HG02938 (cell line): Measurements from ENCODE around the gene FN3K.
A peak's percentile ranks its signal among the peaks of the same experiment; 100 is the strongest.

Experiments used
- ATAC-seq: cut with Tn5 transposase; IDR thresholded peaks from one replicate; pipeline ENCODE4 v1.9.1; 2021; ENCODE audit warnings: mild to moderate bottlenecking, moderate library complexity; ENCODE audit not compliant: unreplicated experiment

FN3K gene

GRCh38 chr17:82703036-82703745 lies 32.2 kb upstream of the FN3K start:
- ATAC-seq = no peak

DNA sequence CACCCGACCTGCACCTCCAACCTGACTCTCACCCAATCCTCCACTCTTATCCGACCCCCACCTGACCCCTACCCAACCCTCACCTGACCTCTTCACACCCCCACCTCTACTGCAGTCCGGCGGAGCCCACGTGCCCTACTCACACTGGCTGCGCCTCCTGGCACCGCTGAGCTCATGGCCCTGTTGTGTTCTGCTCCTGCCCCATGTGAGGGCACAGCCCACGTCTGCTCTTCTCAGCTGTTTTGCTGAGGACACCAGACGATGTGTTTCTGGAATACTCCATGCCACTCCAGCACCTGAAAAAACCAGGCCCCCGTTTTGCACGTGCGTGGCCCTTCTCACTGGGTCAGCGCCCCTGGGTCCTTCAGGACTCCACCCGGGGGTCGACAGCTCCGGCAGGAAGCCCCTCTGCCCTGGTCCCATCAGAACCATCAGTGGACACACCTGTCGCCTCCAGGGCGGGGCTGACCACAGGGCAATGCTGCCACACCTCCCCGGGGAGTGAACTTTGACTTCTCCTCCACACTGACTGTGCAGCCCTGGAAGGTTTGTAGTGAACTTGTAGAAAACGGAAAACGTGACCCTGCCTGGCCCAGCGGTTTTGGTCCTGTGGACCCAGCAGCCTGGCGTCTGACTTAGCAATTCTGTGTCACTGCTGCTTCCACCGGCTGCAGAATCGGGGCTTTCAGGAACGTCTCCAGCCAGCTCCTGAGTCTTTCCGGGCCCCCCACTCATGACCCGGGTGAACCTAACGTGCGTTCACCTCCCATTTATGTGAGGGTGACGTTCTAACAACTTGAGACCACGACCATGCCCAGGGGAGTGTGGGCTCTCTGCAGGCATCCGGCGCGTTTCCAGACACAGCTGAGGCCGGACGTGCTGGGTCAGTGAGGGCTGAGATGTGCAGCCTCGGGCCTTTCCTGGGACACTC lies 31.2 kb upstream of the FN3K start:
- no peak for ATAC-seq

- ATAC-seq = no peak
Observed at GRCh38 chr17:82704886-82705285, 30.5 kb upstream of the FN3K start.

DNA sequence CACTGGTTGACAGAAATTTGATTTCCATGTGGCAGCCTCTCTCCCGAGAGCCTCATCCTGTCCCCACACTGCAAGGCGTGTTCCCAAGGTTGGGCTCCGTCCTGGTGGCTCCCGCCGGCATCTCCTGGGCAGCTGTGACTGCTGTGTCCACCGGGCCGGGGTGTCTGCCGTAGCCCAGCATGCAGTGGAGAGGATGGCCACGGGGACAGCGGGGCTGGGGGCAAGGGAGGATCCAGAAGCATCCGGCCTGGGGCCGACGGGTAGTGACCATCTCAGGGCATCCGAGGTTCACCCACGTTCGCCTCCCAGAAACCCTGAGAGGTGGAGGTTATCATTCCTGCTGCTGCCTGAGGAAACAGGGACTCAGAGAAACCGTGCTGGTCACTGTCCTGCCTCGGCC lies 29.7 kb upstream of the FN3K start:
- no peak for ATAC-seq

- ATAC-seq = no peak
Observed at GRCh38 chr17:82709024-82709675, 26.3 kb upstream of the FN3K start.

DNA sequence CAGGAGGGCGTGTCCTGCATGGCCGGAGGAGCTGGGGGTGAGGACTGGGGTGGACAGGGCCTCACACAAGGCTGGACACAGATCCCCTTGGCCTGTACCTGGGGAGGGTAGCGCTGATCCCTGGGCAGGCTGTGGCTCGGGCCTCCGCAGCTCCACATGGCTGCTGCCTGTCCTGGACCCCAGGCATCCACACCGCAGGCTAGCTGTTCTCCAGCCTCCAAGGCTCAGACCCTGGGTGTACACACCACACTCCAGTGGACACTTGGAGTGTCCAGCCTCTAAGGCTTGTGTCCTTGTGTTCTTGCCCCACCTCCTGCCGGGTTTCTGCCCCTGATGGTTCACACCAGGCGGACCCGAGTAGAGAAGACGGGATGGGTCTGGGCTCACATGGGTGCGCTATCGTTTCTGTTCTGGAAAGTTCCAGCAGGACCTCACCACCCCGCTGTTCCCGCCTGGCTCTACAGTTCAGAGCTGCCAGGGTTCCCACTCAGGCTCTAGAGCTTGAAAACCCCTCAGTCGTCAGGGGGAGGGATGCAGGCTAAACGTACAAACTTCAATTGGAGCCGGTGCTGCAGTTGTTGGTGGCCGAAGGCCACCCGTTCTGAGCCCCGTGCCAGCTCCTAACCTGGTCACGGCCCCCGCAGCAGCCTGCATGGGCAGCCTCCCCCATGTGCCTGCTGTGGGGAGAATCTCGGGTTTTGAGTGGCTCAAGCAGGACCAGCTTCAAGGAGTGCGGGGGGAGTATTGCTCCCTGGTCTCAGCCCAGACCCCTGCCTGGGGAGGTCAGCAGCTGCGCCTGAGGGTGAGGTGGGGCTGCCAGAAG lies 25.5 kb upstream of the FN3K start:
- no peak for ATAC-seq

DNA sequence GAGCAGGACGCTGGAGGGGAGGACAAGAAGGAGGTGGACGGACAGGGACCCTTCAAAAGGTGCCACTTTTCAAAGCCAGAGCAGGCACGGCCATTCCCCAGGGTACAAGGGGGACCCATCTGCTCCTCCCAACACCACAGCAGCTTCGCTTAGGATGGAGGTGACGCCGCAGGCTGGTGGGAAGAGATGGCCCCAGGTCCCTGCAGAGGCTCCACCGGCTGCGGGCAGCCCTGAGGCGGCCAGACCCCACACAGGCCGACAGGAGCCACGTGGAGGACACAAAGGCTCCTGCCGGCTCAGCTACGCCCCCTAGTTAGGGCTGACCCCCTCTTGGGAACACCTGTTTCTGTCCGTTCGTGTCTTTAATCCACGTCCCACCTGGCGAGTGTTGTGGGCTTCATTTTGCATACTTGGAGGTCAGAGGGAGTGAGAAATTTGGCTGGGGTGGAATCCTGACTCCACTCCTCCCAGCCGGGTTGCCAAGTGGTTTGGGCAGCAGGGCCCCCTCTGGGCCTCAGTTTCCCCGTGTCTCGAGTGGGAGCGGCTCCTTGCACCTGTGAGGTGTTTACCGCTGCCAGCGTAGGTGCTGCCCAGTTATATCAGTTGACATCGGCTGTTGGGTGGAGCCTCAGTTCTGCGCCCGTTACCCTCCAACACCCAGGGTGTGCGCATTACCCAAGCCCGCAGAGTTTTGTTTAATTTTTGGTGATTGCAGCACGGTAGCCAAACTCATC lies 24.7 kb upstream of the FN3K start:
- no peak for ATAC-seq

GRCh38 chr17:82713071-82713723 lies 22.2 kb upstream of the FN3K start:
- ATAC-seq = no peak

DNA sequence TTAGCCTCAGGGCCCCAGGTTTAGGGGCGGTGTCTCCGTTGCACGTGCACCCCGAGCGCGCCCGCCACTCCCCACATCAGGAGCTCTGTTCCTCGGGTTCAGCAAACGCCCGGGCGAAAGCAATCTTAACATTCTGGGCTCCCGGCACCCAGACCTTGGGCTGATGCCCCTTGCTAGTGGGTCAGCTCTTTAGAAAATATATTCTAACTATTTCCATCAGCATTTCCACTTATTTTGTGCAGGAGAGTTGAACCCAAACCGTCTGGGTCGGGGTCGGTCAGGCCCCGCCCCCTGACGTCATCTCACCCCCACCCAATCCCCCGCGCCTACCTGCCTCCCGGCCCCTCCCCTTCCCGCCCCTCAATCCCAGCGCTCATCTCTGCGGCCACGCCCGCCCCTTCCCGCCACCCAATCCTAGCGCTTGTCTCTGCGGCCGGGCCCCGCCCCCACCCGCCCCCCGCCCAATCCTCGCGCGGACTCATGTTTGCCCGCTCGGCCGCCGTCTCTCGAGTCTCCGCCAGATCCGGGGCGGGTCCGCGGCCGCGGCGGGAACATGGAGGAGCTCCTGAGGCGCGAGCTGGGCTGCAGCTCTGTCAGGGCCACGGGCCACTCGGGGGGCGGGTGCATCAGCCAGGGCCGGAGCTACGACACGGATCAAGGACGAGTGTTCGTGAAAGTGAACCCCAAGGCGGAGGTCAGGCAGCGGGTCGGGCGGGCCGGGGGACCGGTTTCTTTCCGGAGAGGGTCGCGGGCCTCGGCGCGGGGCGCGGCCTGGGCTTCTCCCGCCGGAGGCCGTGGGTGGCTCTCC lies 19.0 kb upstream of the FN3K start, which contains the start of gene FN3KRP:
Gene FN3KRP (plus strand): TSS at position 504 of the 808 bp plus-strand sequence. CDS start 50 bp downstream, at position 554.
- peak; percentile 60 for ATAC-seq

DNA sequence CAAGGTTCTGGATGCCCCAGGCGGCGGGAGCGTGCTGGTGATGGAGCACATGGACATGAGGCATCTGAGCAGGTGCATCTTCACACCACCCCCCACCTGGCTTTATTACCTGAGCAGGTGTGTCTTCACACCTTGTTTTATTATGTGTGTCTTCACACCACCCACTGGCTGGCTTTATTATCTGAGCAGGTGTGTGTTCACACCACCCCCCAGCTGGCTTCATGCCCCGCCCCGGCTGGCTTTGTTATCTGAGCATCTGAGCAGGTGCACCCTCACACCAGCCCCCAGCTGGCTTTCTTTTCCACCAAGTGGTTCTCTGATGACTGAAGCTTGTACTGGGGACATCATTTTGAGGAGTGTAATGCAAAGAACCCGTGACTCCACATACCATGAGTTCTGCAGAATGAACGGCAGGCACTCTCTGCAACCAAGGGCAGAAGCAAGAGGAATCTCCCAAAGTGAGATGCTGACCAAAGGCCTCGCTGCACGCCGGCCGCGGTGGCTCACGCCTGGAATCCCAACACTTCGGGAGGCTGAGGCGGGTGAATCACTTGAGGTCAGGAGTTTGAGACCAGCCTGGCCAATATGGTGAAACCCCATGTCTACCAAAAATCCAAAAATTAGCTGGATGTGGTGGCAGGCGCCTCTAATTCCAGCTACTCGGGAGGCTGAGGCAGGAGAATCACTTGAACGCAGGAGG lies 16.3 kb upstream of the FN3K start:
- ATAC-seq = no peak

DNA sequence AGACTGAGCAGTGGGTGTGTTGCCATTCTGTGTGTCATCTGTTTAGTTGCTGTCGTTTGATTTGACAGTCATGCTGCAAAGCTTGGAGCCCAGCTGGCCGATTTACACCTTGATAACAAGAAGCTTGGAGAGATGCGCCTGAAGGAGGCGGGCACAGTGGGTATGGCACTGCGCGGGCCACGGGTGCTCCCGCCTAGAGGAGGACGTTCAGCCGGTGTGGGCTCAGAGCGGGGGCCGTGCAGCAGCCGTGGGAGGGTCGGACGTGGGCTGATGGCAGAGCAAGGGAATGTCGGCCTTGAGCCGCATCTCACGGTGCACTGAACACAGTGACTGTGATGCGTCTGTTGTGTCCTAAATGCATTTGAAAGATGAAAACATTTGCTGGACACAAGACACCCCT lies 15.2 kb upstream of the FN3K start:
- no peak for ATAC-seq

GRCh38 chr17:82722341-82723013 lies 12.9 kb upstream of the FN3K start:
- ATAC-seq = no peak

GRCh38 chr17:82723169-82723807 lies 12.1 kb upstream of the FN3K start:
- no peak for ATAC-seq

GRCh38 chr17:82726427-82726826 lies 9.0 kb upstream of the FN3K start:
- ATAC-seq = no peak

DNA sequence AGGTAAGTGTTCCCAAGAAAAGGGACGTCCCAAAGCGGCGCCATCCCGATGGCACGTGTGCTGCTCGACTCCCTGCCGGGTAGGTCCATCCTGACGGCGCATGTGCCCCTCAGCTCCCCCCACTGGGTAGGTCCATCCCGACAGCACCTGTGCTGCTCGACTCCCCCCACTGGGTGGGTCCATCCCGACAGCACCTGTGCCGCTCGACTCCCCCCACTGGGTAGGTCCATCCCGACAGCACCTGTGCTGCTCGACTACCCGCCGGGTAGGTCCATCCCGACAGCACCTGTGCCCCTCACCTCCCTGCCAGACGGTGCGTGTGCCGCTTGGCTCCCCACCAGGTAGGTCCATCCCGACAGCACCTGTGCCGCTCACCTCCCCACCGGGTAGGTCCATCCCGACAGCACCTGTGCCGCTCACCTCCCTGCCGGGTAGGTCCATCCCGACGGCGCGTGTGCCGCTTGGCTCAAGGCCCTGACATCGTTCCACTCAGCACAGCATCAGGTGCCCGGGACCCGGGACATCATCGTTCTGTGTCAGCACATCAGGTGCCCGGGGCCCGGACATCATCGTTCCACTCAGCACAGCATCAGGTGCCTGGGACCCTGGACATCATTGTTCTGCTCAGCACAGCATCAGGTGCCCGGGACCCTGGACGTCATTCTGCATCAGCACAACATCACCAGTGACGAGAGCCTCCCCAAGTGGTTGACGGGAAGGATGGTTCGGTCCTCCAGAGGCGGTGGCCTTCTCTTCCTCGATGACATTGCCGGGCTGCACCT lies 5.7 kb upstream of the FN3K start:
- no peak for ATAC-seq

DNA sequence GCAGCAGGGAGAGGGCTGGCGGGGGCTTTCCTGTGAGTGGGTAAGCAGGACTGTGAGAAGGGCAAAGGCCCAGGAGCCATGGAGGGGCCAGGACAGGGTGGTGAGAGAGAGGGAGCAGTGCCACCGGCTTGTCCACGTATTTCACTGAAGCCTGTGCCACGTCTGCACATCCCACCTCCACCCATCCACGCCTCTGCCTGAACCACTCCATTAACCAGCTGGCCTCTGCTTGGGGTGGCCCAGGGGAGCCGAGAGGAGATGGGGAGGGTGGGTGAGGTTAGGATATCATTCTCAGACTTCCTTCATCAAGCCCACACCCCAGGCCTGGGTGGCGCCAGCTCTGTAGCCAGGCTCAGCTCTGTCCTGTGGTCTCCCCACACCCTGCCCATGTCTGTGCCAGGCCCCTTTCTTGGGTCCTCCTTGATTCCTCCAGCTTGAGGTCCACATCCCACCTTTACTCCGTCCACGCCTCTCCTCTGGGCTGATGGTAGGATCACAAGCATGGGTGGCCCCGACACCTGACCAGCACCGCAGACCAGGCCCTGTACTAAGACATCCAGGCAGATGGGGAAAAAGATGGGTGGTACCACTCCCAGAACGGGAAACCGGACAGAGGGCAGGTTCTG lies 3.2 kb upstream of the FN3K start:
- no peak for ATAC-seq
